GM12878 (cell line): ENCODE measurements around the gene MMEL1. TPM values are rescaled to one million over a fixed set of nuclear protein-coding genes. Genes with fewer than 3 reads are reported as not detected.
"Not testable (repeated sequence)": the region's sequence is repeated elsewhere in the genome, so short reads cannot be mapped to it uniquely, and the experiment has no call there.

Source experiments
- ATAC-seq: fragments of 200-7000 bp; cut with Tn5 transposase; 3 replicates; pipeline ENCODE4 v1.9.1; 2020; ENCODE audit warnings: mild to moderate bottlenecking, moderate library complexity
- BruUV-seq: library from RNA; stranded (reverse); fragments of 400-500 nt; replicated peaks from 2 replicates; lab custom pipeline; 2021; lab: Mats Ljungman, UMichigan
- CTCF ChIA-PET: fragments of 300-600 bp; sonication (Branson Sonifier 250); formaldehyde crosslinking; extraction: SDS; loops from one replicate; lab custom pipeline; 2021; ENCODE audit warnings: inconsistent platforms; lab: Yijun Ruan, JAX
- POLR2A ChIA-PET: fragments of 350-600 bp; formaldehyde crosslinking; extraction: SDS; loops from one replicate; lab custom pipeline; 2021; ENCODE audit warnings: inconsistent platforms; lab: Charles Lee
- RAD21 ChIA-PET: fragments of 300-600 bp; sonication (Branson Sonifier 250); formaldehyde crosslinking; loops from one replicate; lab custom pipeline; 2023; ENCODE audit warnings: antibody characterized with exemption; ENCODE audit not compliant: unreplicated experiment; lab: Charles Lee
- SMC1A ChIA-PET: fragments of 300-600 bp; sonication (Branson Sonifier 250); formaldehyde crosslinking; loops from one replicate; lab custom pipeline; 2023; ENCODE audit not compliant: unreplicated experiment, uncharacterized antibody; lab: Charles Lee
- DNase-seq: peaks from one replicate; pipeline ENCODE4 v3.0.0-alpha.2; 2011; ENCODE audit warnings: low read depth, low spot score
- FAIRE-seq: peaks from 3 replicates; lab custom pipeline; 2011; peaks lifted over from hg19 to GRCh38; lab: Jason Lieb, UNC
- H2AFZ ChIP-seq: 2 replicates; pipeline ENCODE4 v1.6.0; 2011; ENCODE audit warnings: low read depth, low read length, control low read depth; ENCODE audit not compliant: control insufficient read depth
- H3K27ac ChIP-seq: 2 replicates; pipeline ENCODE4 v1.5.1; 2011; ENCODE audit warnings: control low read depth; ENCODE audit not compliant: control insufficient read depth, insufficient read depth
- H3K27me3 ChIP-seq, 2 experiments: replicated peaks in 1 of 2; 2 replicates each; pipeline versions ENCODE4 v1.6.0 to v1.6.1; 2011; ENCODE audit warnings: low read length in 1 of 2; ENCODE audit not compliant: control insufficient read depth in 2 of 2, insufficient read depth in 2 of 2
- H3K36me3 ChIP-seq, 2 experiments: 2 replicates each; pipeline ENCODE4 v1.5.1; 2011; ENCODE audit warnings: low read length in 1 of 2; ENCODE audit not compliant: control insufficient read depth in 2 of 2, insufficient read depth in 2 of 2
- H3K4me1 ChIP-seq: 2 replicates; pipeline ENCODE4 v1.6.1; 2011; ENCODE audit warnings: mild to moderate bottlenecking, low read length, moderate library complexity, mixed read lengths; ENCODE audit not compliant: control insufficient read depth, insufficient read depth
- H3K4me2 ChIP-seq: 2 replicates; pipeline ENCODE4 v1.6.0; 2011; ENCODE audit warnings: control low read depth; ENCODE audit not compliant: control insufficient read depth, insufficient read depth
- H3K4me3 ChIP-seq: fragments of 200-600 bp; sonication (generic); 2 replicates; pipeline ENCODE4 v1.5.1; 2016
- H3K79me2 ChIP-seq: 2 replicates; pipeline ENCODE4 v1.6.0; 2011; ENCODE audit warnings: low read length; ENCODE audit not compliant: control insufficient read depth, insufficient read depth
- H3K9ac ChIP-seq: 2 replicates; pipeline ENCODE4 v1.8.0; 2011; ENCODE audit warnings: low read length, control low read depth, mixed read lengths; ENCODE audit not compliant: control insufficient read depth, insufficient read depth
- H3K9me3 ChIP-seq: replicated peaks from 3 replicates; pipeline ENCODE4 v1.5.1; 2011; ENCODE audit warnings: mild to moderate bottlenecking, low read length; ENCODE audit not compliant: control insufficient read depth, insufficient read depth
- H4K20me1 ChIP-seq: 2 replicates; pipeline ENCODE4 v1.6.0; 2011; ENCODE audit not compliant: control insufficient read depth, insufficient read depth
- BHLHE40 ChIP-seq, 2 experiments: fragments of 450-650 bp in 1 of 2; IDR thresholded peaks; 2 replicates each; pipeline ENCODE4 v1.6.1; 2011 to 2017; ENCODE audit warnings: low read depth in 2 of 2, borderline replicate concordance in 1 of 2, improper control_type of control experiment in 1 of 2, low read length in 1 of 2, mild to moderate bottlenecking in 1 of 2
- IKZF1 ChIP-seq: fragments of 450-650 bp; conservative IDR thresholded peaks from 2 replicates; pipeline ENCODE4 v1.6.1; 2017; ENCODE audit warnings: antibody characterized with exemption, mild to moderate bottlenecking
- MEF2B ChIP-seq: fragments of 450-650 bp; IDR thresholded peaks from 2 replicates; pipeline ENCODE4 v1.6.1; 2018; ENCODE audit warnings: mild to moderate bottlenecking, moderate library complexity; ENCODE audit not compliant: partially characterized antibody, poor library complexity, severe bottlenecking
- POLR2A ChIP-seq: IDR thresholded peaks from 2 replicates; pipeline ENCODE4 v1.6.1; 2011; ENCODE audit warnings: low read depth, mild to moderate bottlenecking, low read length
- RAD51 ChIP-seq: fragments of 450-650 bp; IDR thresholded peaks from 2 replicates; pipeline ENCODE4 v1.6.1; 2016; ENCODE audit warnings: moderate library complexity, mild to moderate bottlenecking, inconsistent platforms
- SMARCA5 ChIP-seq: fragments of 450-650 bp; IDR thresholded peaks from 2 replicates; pipeline ENCODE4 v1.6.1; 2017; ENCODE audit warnings: mild to moderate bottlenecking
- WGBS: methylation state at CpG from one replicate; pipeline ENCODE4 v1.1.6; 2016; ENCODE audit warnings: low lambda C conversion rate; ENCODE audit not compliant: insufficient replicate concordance, insufficient coverage; ENCODE audit errors: missing lambda C conversion rate; 5-methylcytosine and 5-hydroxymethylcytosine counted together
- in situ Hi-C: fragments of 300-500 bp; cut with MboI; formaldehyde crosslinking; loops from 9 replicates; pipeline ENCODE4 v1.14.3; 2018; ENCODE audit warnings: mixed read lengths
- intact Hi-C: fragments of 100-400 bp; cut with micrococcal nuclease; formaldehyde crosslinking; loops from one replicate; pipeline ENCODE4 v1.14.2; 2022; ENCODE audit not compliant: unreplicated experiment
- polyA plus RNA-seq, 11 experiments: library from polyadenylated mRNA; depleted of rRNA in 4 of 11; unstranded in 6 of 11; stranded (reverse) in 5 of 11; fragments of >200 nt; fragmentation: Nextera tagmentation in 4 of 11; fragmentation: Illumina TruSeq in 1 of 11; extraction: Ambion mirVana in 4 of 11; extraction: Trizol in 1 of 11; gene quantifications; 1 replicate in 1 of 11; 2 replicates in 10 of 11; pipeline versions ENCODE4 v1.2.1 to v1.2.3, GENCODE V29; 2011 to 2016; ENCODE audit warnings: inconsistent platforms in 2 of 11, missing spikeins in 2 of 11, low read depth in 1 of 11
- total RNA-seq, 4 experiments: library from RNA; depleted of rRNA in 3 of 4; stranded (reverse); fragments of >200 nt in 3 of 4; fragmentation: Illumina TruSeq in 1 of 4; extraction: Trizol in 1 of 4; gene quantifications; 2 replicates each; pipeline versions ENCODE4 v1.2.1 to v1.2.3, GENCODE V29; 2013 to 2021
- TF ChIP-seq, protein P1 (sequence below): fragments of 450-650 bp; IDR thresholded peaks from 2 replicates; pipeline ENCODE4 v1.6.1; 2017; ENCODE audit warnings: mild to moderate bottlenecking, moderate library complexity

Gene MMEL1
- total and polyA plus RNA-seq, 10 of the 15 experiments (the other 5 are each of a cell fraction or from before 2014, with no cell fraction given), result 0.11 TPM; not detected in 9

DNA sequence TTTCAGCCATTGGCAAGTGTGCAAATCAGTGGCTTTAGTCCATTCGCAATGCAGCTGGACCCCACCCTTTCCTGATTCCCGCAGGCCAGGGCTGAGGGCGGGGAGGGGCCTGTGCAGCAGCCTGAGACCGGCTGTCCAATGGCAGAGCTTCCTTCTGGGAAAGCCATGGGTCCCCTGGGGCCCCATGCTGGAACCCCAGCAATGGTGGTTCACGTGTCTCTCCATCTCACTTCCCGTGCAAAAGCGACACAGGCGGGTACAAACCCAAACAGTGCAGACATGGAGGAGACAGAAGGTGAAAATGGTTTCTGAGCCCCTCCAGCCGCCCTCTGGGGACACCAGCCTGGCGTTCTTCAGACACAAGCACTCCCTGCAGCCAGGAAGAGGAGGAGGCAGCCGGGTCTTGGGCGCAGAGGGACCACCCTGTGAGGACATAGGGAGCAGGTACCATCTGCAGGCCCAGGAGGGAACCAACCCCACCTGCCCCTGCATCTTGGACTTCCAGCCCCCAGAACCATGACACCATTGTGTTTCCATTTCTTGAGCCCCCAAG is 82.4 kb downstream of the MMEL1 start:
- POLR2A ChIA-PET, result interaction anchor here (0.5 to 4.9 kb wide), 6 partner anchors 21 to 138 kb away, joined by 3 to 62 read pairs (median 6); partner anchors contain the start of genes PANK4, PEX10 and PRXL2B
- not testable (repeated sequence) for BruUV-seq
- peak; percentile 100 for FAIRE-seq

More for the DNA sequence above, 82.4 kb downstream of the MMEL1 start:
- H4K20me1 ChIP-seq, intact Hi-C loops, H3K9me3 ChIP-seq, in situ Hi-C loops, H2AFZ ChIP-seq, H3K27me3 ChIP-seq, H3K4me2 ChIP-seq, SMC1A ChIA-PET, H3K4me3 ChIP-seq, DNase-seq, H3K36me3 ChIP-seq: not testable (repeated sequence)
- TF ChIP-seq, protein P1, sequence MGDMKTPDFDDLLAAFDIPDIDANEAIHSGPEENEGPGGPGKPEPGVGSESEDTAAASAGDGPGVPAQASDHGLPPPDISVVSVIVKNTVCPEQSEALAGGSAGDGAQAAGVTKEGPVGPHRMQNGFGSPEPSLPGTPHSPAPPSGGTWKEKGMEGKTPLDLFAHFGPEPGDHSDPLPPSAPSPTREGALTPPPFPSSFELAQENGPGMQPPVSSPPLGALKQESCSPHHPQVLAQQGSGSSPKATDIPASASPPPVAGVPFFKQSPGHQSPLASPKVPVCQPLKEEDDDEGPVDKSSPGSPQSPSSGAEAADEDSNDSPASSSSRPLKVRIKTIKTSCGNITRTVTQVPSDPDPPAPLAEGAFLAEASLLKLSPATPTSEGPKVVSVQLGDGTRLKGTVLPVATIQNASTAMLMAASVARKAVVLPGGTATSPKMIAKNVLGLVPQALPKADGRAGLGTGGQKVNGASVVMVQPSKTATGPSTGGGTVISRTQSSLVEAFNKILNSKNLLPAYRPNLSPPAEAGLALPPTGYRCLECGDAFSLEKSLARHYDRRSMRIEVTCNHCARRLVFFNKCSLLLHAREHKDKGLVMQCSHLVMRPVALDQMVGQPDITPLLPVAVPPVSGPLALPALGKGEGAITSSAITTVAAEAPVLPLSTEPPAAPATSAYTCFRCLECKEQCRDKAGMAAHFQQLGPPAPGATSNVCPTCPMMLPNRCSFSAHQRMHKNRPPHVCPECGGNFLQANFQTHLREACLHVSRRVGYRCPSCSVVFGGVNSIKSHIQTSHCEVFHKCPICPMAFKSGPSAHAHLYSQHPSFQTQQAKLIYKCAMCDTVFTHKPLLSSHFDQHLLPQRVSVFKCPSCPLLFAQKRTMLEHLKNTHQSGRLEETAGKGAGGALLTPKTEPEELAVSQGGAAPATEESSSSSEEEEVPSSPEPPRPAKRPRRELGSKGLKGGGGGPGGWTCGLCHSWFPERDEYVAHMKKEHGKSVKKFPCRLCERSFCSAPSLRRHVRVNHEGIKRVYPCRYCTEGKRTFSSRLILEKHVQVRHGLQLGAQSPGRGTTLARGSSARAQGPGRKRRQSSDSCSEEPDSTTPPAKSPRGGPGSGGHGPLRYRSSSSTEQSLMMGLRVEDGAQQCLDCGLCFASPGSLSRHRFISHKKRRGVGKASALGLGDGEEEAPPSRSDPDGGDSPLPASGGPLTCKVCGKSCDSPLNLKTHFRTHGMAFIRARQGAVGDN, result peak; percentile 64; the same call in 1 of the 2 replicates
- peak; percentile 83 to 93 for TF ChIP-seq BHLHE40 (IDR thresholded peaks at IDR 0.05; ENCODE audit: borderline replicate concordance in 1 of 2, low read depth in 2 of 2, low read length in 1 of 2)
- TF ChIP-seq MEF2B, result peak; percentile 91
- TF ChIP-seq RAD51, result 0 out of 2 replicates have a peak, but pooled peaks have one; percentile 44
- TF ChIP-seq SMARCA5, result 0 out of 2 replicates have a peak, but pooled peaks have one; percentile 19
- TF ChIP-seq POLR2A, result 0 out of 2 replicates have a peak, but pooled peaks have one; percentile 7
- 0 out of 2 replicates have a peak, but pooled peaks have one; percentile 26 for TF ChIP-seq IKZF1
- under 1% methylated on average over 9 of the region's 12 CpGs for WGBS
- Histone ChIP-seq H3K4me1 (peaks cover 40% of the 10 kb centered on the region), H3K9ac (0 out of 2 replicates have a peak overlapping the region, but pooled peaks have one; percentile 27), H3K79me2 (peaks cover 12% of the 10 kb centered on the region), H3K27ac (peak overlapping the region; percentile 96)
- ChIA-PET CTCF (interaction anchor here (3.4 to 4.9 kb wide), 2 partner anchors 33 to 354 kb away, joined by 23 to 33 read pairs; partner anchors contain the start of gene FAAP20), RAD21 (interaction anchor here (1.4 to 7.1 kb wide), 4 partner anchors 24 to 355 kb away, joined by 3 to 86 read pairs (median 24); partner anchors contain the start of genes FAAP20, MORN1, PANK4 and RER1)
- peak; percentile 4 for ATAC-seq
